ENCODE results near the gene RET.

- no peak for TF ChIP-seq ZNF266 (tag by site-specific recombination; IDR thresholded peaks at IDR 0.05; ENCODE audit: low read depth)
- no peak for TF ChIP-seq ZNF830 (tag by site-specific recombination; IDR thresholded peaks at IDR 0.05; ENCODE audit: low read depth)
- TF ChIP-seq CTCF (tag by site-specific recombination; IDR thresholded peaks at IDR 0.05), result no peak
- no peak for TF ChIP-seq KLF9 (tag by site-specific recombination; IDR thresholded peaks at IDR 0.05; ENCODE audit: low read depth)
- no peak for TF ChIP-seq REST (tag by site-specific recombination; IDR thresholded peaks at IDR 0.05)
- TF ChIP-seq MEIS1 (CRISPR knock-in tag; IDR thresholded peaks at IDR 0.05; ENCODE audit: borderline replicate concordance), result no peak
- TF ChIP-seq ZSCAN5A (tag by site-specific recombination; IDR thresholded peaks at IDR 0.05), result no peak
- TF ChIP-seq ZNF311 (tag by site-specific recombination; IDR thresholded peaks at IDR 0.05; ENCODE audit: borderline replicate concordance), result no peak
- no peak for TF ChIP-seq ZNF423 (tag by site-specific recombination; IDR thresholded peaks at IDR 0.05)
- TF ChIP-seq ATF2 (tag by site-specific recombination; IDR thresholded peaks at IDR 0.05; ENCODE audit: low read depth), result no peak
- TF ChIP-seq ZNF660 (tag by site-specific recombination; IDR thresholded peaks at IDR 0.05), result no peak
- TF ChIP-seq ZSCAN18 (tag by site-specific recombination; IDR thresholded peaks at IDR 0.05), result no peak
- TF ChIP-seq PRDM10 (tag by site-specific recombination; IDR thresholded peaks at IDR 0.05), result no peak
Measured at GRCh38 chr10:43090664-43091063, 13.8 kb downstream of the RET start.

All from HEK293 (cell line).